Activated CD4-positive, CD25-positive, alpha-beta regulatory T cell treated with anti-CD3 and anti-CD28 coated beads, Interleukin-2, amount 50 U/mL, for 16 hours (primary cell): ENCODE data around the gene SEC24C.
A peak's percentile ranks its signal among the peaks of the same experiment; 100 is the strongest.
"Not testable (repeated sequence)": the region's sequence is repeated elsewhere in the genome, so short reads cannot be mapped to it uniquely, and the experiment has no call there.

Experiments used
- DNase-seq: peaks from one replicate; pipeline ENCODE4 v3.0.0-alpha.2; 2020; ENCODE audit warnings: low read depth, low spot score

Gene SEC24C

GRCh38 chr10:73772281-73773151, 28.3 kb downstream of the SEC24C start:
- DNase-seq = peak; percentile 57

- no peak for DNase-seq
These were observed 29.1 kb downstream of the SEC24C start for GRCh38 chr10:73773152-73773879.

GRCh38 chr10:73774637-73775036, 30.5 kb downstream of the SEC24C start:
- DNase-seq = no peak

- no peak for DNase-seq
These were observed 34.8 kb downstream of the SEC24C start for GRCh38 chr10:73779018-73779417.

- no peak for DNase-seq
These were observed 35.5 kb downstream of the SEC24C start for GRCh38 chr10:73779539-73780197.

- no peak for DNase-seq
These were observed 36.1 kb downstream of the SEC24C start for GRCh38 chr10:73780301-73780700.

- no peak for DNase-seq
These were observed 36.8 kb downstream of the SEC24C start for GRCh38 chr10:73780966-73781365.

- DNase-seq = no peak
These were observed 37.3 kb downstream of the SEC24C start for GRCh38 chr10:73781548-73781878.

GRCh38 chr10:73781879-73782748, 37.9 kb downstream of the SEC24C start, which contains the start of gene CHCHD1:
CHCHD1 (plus strand) TSS chr10:73782048; CDS start chr10:73782076, 28 bp downstream.
- DNase-seq = peak; percentile 87

- no peak for DNase-seq
These were observed 38.5 kb downstream of the SEC24C start for GRCh38 chr10:73782749-73783085.

- peak; percentile 72 for DNase-seq
These were observed 41.1 kb downstream of the SEC24C start, which contains the start of gene ZSWIM8 for GRCh38 chr10:73785211-73785720. ZSWIM8 (plus strand) TSS chr10:73785606; CDS start chr10:73785879, 273 bp downstream.

GRCh38 chr10:73785721-73786511, 41.7 kb downstream of the SEC24C start:
- no peak for DNase-seq

GRCh38 chr10:73786512-73786885, 42.3 kb downstream of the SEC24C start:
- DNase-seq = no peak

- DNase-seq = not testable (repeated sequence)
These were observed 43.0 kb downstream of the SEC24C start for GRCh38 chr10:73787031-73787800.

- no peak for DNase-seq
These were observed 44.9 kb downstream of the SEC24C start for GRCh38 chr10:73788864-73789658.

- DNase-seq = no peak
These were observed 45.5 kb downstream of the SEC24C start for GRCh38 chr10:73789659-73790055.

GRCh38 chr10:73790886-73791625, 46.9 kb downstream of the SEC24C start:
- DNase-seq = no peak

GRCh38 chr10:73791871-73792400, 47.8 kb downstream of the SEC24C start:
- DNase-seq = no peak
